Keratinocyte (primary cell): Measurements from ENCODE around the gene TSFM.

Experiments used
- EZH2 ChIP-seq: IDR thresholded peaks from one replicate; pipeline ENCODE4 v1.6.1; 2012; ENCODE audit warnings: inconsistent platforms, mild to moderate bottlenecking, low read length, moderate library complexity
- TF ChIP-seq, protein P1 (sequence below), 3 experiments: IDR thresholded peaks in 1 of 3; conservative IDR thresholded peaks in 1 of 3; optimal IDR thresholded peaks in 1 of 3; 2 replicates in 2 of 3; 3 replicates in 1 of 3; pipeline versions ENCODE3 to v1.5.1; 2011; ENCODE audit warnings: low read length in 3 of 3, mild to moderate bottlenecking in 3 of 3, moderate library complexity in 2 of 3, control low read depth in 1 of 3, inconsistent platforms in 1 of 3; ENCODE audit not compliant: insufficient read depth in 2 of 3; ENCODE audit errors: extremely low read depth in 1 of 3

DNA sequence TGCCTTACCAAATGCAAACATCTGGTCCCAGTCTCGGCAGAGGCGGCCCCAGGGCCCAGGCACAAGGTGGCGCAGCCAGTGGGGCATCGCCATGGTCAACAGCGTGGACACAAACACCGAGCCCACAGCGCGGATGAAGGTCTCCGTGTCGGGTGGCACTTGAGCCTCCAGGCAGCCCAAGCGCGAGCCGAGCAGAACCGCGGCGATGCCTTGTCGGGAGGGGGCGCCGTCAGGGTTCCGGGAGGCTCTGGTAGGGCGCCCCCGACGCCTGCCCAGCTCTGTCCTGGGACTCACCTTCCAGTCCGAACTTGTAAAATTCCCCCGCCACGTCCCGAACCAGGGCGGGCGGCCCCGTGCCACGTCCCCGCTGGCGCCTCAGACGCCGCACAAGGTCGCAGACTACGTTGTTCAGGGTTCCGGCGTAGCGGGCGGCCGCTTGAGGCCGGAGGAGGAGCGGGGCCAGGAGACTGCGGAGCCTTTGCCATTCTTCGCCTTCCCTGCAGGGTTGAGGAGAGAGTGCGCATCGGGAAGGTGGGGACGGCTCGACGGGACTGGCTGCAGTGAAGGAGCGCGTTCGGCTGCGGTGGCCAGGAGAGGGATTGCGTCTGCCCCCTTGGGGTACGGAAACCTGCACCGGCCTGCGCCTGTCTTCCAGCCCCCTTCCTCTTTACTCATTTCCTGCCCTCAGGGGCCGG lies 17.4 kb upstream of the TSFM start:
- TF ChIP-seq, protein P1, sequence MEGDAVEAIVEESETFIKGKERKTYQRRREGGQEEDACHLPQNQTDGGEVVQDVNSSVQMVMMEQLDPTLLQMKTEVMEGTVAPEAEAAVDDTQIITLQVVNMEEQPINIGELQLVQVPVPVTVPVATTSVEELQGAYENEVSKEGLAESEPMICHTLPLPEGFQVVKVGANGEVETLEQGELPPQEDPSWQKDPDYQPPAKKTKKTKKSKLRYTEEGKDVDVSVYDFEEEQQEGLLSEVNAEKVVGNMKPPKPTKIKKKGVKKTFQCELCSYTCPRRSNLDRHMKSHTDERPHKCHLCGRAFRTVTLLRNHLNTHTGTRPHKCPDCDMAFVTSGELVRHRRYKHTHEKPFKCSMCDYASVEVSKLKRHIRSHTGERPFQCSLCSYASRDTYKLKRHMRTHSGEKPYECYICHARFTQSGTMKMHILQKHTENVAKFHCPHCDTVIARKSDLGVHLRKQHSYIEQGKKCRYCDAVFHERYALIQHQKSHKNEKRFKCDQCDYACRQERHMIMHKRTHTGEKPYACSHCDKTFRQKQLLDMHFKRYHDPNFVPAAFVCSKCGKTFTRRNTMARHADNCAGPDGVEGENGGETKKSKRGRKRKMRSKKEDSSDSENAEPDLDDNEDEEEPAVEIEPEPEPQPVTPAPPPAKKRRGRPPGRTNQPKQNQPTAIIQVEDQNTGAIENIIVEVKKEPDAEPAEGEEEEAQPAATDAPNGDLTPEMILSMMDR (optimal IDR thresholded peaks at IDR 0.05 in 1 of 3, IDR thresholded peaks at IDR 0.05 in 1 of 3, conservative IDR thresholded peaks at IDR 0.05 in 1 of 3; ENCODE audit: extremely low read depth in 1 of 3, insufficient read depth in 2 of 3, low read length in 3 of 3): peak in 2 of 3 experiments; percentile 36 to 46
- TF ChIP-seq EZH2: no peak
